Bronchial epithelial cell (primary cell): Measurements from ENCODE around the gene PPOX. TPM values are rescaled to one million over a fixed set of nuclear protein-coding genes. Genes with fewer than 3 reads are reported as not detected.

Experiments used
- DNase-seq: peaks from one replicate; pipeline ENCODE4 v3.0.0-alpha.2; 2010; ENCODE audit warnings: low read depth
- FAIRE-seq: peaks from 2 replicates; lab custom pipeline; 2011; peaks lifted over from hg19 to GRCh38; lab: Jason Lieb, UNC
- H3K27me3 ChIP-seq: 2 replicates; pipeline ENCODE4 v1.5.1; 2011; ENCODE audit warnings: low read length; ENCODE audit not compliant: control insufficient read depth, insufficient read depth
- H3K36me3 ChIP-seq: 2 replicates; pipeline ENCODE4 v1.5.1; 2011; ENCODE audit warnings: low read length; ENCODE audit not compliant: control insufficient read depth, insufficient read depth
- H3K4me3 ChIP-seq: 2 replicates; pipeline ENCODE4 v1.5.1; 2011; ENCODE audit warnings: mild to moderate bottlenecking, low read depth, low read length, control low read depth
- CTCF ChIP-seq: IDR thresholded peaks from 2 replicates; pipeline ENCODE4 v1.5.1; 2011; ENCODE audit warnings: mild to moderate bottlenecking, moderate library complexity, low read length, control low read depth, inconsistent platforms; ENCODE audit not compliant: insufficient read depth, severe bottlenecking
- total RNA-seq: library from RNA; depleted of rRNA; stranded (reverse); fragments of >200 nt; gene quantifications from 2 replicates; pipeline ENCODE4 v1.2.1, GENCODE V29; 2014

Gene PPOX
- total RNA-seq, 1 donor from 2014 or later = 10.0 TPM

DNA sequence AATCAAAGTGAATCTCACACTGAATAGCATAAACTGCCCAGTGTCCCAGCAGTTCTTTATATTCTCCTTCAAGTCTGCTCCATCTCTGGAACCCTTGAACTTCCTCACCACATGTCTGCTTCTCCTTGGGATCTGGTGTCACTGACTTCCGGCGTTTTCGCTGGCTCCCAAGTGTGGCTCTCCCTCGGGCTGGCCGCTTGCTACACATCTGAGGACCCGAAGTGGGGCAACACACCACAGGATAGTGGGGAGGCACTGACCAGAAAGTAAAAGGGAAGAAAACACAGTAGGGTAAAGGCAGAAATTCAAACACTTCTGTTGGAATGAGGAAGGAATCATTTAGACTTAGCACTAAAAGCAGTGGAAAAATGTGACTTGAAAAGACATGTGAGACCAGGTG lies 43.3 kb upstream of the PPOX start:
- H3K27me3 ChIP-seq = no peaks in the 10 kb centered on the region
- FAIRE-seq = no peak
- H3K4me3 ChIP-seq = no peak overlapping the region
- TF ChIP-seq CTCF = no peak
- no peak for DNase-seq
- peaks cover 24% of the 10 kb centered on the region for H3K36me3 ChIP-seq

DNA sequence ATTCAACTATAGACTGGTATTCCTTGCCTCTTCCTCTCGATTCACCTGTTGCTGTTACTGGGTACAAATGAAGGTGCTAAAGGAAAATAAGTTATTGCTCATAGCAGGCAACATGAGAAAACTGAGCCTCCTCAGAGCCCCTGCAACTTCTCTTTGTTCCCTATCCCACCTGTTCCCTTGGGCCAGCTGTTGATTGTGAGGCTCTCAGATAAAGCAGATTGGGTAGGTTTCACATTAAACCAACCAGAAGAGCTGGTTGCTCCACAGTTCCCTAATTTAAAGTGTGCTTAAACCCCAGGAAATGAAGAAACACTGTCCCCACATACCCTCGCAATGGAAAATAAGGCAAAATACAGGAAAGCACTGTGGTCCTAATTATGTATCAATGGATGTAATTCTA lies 38.6 kb upstream of the PPOX start:
- H3K4me3 ChIP-seq = no peak overlapping the region
- TF ChIP-seq CTCF = no peak
- DNase-seq (no peak), FAIRE-seq (no peak)
- no peaks in the 10 kb centered on the region for H3K27me3 ChIP-seq
- peaks cover 11% of the 10 kb centered on the region for H3K36me3 ChIP-seq

DNA sequence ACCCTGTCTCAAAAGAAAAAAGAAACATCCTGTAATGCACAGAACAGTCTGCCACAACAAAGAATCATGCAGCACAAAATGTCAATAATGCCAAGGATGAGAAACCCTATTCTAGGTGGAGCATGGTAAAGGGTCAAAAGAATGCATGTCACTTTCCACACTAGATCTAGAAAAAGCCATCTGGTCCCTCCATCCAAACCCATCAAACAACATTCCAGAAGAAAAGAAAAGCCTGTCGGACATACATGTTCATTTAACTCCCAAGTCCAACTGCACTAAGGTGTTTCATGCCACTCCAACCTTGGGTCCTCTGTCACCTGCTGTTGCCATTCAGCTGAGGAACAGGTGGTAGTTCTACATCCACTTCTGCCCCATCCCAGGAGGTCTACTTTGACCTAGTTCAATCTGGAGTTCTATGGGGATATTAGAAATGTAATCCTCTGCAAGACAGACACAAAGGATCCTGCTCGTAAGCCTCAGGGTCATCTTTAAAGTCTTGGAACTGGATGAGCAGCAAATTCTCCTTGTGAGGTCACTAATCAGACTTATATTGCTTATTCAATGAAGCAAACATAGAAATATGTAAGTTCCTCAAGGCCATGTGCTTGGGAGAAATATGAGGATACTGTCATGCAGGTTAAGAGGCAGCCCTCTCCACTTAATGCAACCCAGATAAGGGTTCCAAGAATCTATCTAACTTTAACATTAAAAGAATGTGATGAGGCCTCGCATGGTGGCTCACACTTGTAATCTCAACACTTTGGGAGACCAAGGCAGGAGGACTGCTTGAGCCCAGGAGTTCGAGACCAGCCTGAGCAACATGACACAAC lies 37.4 kb upstream of the PPOX start:
- DNase-seq (no peak), FAIRE-seq (no peak)
- H3K27me3 ChIP-seq = no peaks in the 10 kb centered on the region
- no peak overlapping the region for H3K4me3 ChIP-seq
- peaks cover 5% of the 10 kb centered on the region for H3K36me3 ChIP-seq
- no peak for TF ChIP-seq CTCF

DNA sequence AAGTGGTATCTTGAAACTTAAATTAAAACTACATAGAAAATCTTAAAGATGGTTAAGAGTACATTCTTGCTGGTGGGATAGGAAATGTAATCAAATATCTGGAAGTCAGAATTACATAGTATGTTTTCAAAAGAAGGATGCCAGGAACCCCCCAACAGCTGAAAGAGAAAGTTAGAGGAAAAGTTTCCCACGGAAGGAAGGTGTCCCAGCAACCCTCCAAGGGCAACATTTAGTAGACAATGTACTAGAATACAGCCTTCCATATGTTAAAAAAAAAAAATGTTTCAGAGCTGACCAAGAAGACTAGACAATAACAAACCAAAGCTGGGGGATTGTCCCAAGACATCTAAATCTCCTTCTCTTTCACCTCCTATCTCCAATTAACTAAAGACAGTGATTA lies 36.0 kb upstream of the PPOX start:
- no peak for FAIRE-seq

DNA sequence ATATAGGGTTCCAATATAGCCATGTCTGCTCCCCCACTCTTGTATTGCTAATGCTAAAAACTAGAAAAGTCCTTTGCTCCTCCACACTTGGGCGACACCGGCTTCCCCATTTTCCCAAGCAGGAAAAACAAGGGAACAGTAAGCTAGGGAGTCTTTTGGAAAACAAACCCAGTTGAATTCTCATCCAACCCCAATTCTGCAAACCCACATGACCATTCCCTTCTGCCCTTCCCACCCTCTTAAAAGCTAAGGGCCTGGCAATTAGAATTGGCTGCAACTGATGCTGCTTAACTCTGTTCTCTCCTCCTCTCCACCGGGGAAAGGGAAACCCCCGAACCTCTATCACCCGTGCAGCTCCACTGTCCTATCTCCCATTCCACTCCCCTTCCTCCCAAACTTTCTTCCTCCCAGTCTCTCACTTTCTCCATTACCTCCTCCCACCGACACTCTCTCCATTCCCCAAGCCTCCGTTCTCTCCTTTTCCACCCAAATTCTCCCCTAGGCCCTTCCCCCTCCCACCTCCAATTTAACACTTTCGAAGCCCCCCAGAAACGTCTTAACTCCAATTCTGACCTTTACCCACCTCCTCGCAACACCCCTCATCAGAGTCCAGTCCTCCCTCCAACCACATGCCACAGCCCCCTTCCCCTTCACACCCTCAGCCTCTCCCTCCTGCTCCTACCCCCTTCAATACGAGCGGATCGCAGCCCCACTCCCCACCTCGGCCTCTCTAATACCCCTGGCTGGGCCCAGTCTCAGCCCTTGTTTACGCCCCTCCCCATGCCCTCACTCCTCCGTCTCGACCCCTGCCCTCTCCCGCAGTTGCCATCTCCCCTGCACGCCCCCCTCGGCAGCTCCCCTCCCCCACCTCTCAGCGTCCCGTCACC lies 34.5 kb upstream of the PPOX start:
- no peaks in the 10 kb centered on the region for H3K36me3 ChIP-seq

More for the DNA sequence above, 36.0 kb upstream of the PPOX start:
- no peaks in the 10 kb centered on the region for H3K36me3 ChIP-seq
- DNase-seq = no peak
- no peak for TF ChIP-seq CTCF
- no peaks in the 10 kb centered on the region for H3K27me3 ChIP-seq
- no peak overlapping the region for H3K4me3 ChIP-seq

More for the DNA sequence above, 34.5 kb upstream of the PPOX start:
- TF ChIP-seq CTCF = no peak
- DNase-seq (peak; percentile 23), FAIRE-seq (no peak)
- Histone ChIP-seq H3K27me3 (no peaks in the 10 kb centered on the region), H3K4me3 (peak overlapping the region; percentile 78)
